ENCODE data around the gene SPPL2C.

Gene SPPL2C

GRCh38 chr17:45867702-45868101 is 23.0 kb downstream of the SPPL2C start:
- Mint-ChIP-seq H3K27ac (no peak overlapping the region), H3K27me3 (peaks cover 38% of the 10 kb centered on the region), H3K4me1 (peaks cover 20% of the 10 kb centered on the region), H3K4me3 (no peak overlapping the region), H3K36me3 (no peaks in the 10 kb centered on the region), H3K9me3 (no peaks in the 10 kb centered on the region)
- no peak for DNase-seq
- CTCF ChIA-PET = no interaction called here

- DNase-seq = no peak
- Mint-ChIP-seq H3K36me3 (no peaks in the 10 kb centered on the region), H3K27ac (no peak overlapping the region), H3K4me1 (peaks cover 21% of the 10 kb centered on the region), H3K27me3 (peaks cover 34% of the 10 kb centered on the region), H3K9me3 (no peaks in the 10 kb centered on the region), H3K4me3 (no peak overlapping the region)
- CTCF ChIA-PET = no interaction called here
These were observed 23.6 kb downstream of the SPPL2C start for GRCh38 chr17:45868276-45868675.

- Mint-ChIP-seq H3K27ac (no peak overlapping the region), H3K27me3 (peaks cover 23% of the 10 kb centered on the region)
- CTCF ChIA-PET = interaction anchor here (1.6 kb wide), 1 partner anchor 24 kb away, joined by 5 read pairs; no protein-coding TSS in a partner anchor
These were observed 25.1 kb downstream of the SPPL2C start for GRCh38 chr17:45869676-45870341.

GRCh38 chr17:45870342-45870974 is 25.8 kb downstream of the SPPL2C start:
- Mint-ChIP-seq H3K27ac (no peak overlapping the region), H3K4me3 (no peak overlapping the region), H3K27me3 (peaks cover 17% of the 10 kb centered on the region), H3K9me3 (no peaks in the 10 kb centered on the region), H3K4me1 (peaks cover 13% of the 10 kb centered on the region), H3K36me3 (no peaks in the 10 kb centered on the region)
- CTCF ChIA-PET = interaction anchor here (1.6 kb wide), 1 partner anchor 23 kb away, joined by 5 read pairs; no protein-coding TSS in a partner anchor
- no peak for DNase-seq

More at GRCh38 chr17:45869676-45870341, 25.1 kb downstream of the SPPL2C start:
- Mint-ChIP-seq H3K4me1 (peaks cover 15% of the 10 kb centered on the region), H3K36me3 (no peaks in the 10 kb centered on the region), H3K9me3 (no peaks in the 10 kb centered on the region), H3K4me3 (no peak overlapping the region)
- no peak for DNase-seq

GRCh38 chr17:45871718-45872117 is 27.0 kb downstream of the SPPL2C start:
- CTCF ChIA-PET = interaction anchor here (1.2 kb wide), 1 partner anchor 23 kb away, joined by 3 read pairs; the partner anchor contains the start of gene MAPT
- no peak for DNase-seq
- Mint-ChIP-seq H3K4me1 (peaks cover 13% of the 10 kb centered on the region), H3K4me3 (no peak overlapping the region), H3K27ac (no peak overlapping the region), H3K36me3 (no peaks in the 10 kb centered on the region), H3K27me3 (peaks cover 12% of the 10 kb centered on the region), H3K9me3 (no peaks in the 10 kb centered on the region)

GRCh38 chr17:45873728-45874127 is 29.0 kb downstream of the SPPL2C start:
- no peaks in the 10 kb centered on the region for H3K36me3 Mint-ChIP-seq
- no peak overlapping the region for H3K27ac Mint-ChIP-seq
- H3K4me1 Mint-ChIP-seq = peaks cover 6% of the 10 kb centered on the region
- CTCF ChIA-PET = interaction anchor here (1.2 kb wide), 1 partner anchor 22 kb away, joined by 6 read pairs; no protein-coding TSS in a partner anchor
- no peak overlapping the region for H3K4me3 Mint-ChIP-seq
- peaks cover 12% of the 10 kb centered on the region for H3K27me3 Mint-ChIP-seq
- DNase-seq = peak; percentile 33
- peaks cover 3% of the 10 kb centered on the region for H3K9me3 Mint-ChIP-seq

- Mint-ChIP-seq H3K27me3 (peaks cover 12% of the 10 kb centered on the region), H3K27ac (no peak overlapping the region), H3K4me3 (no peak overlapping the region), H3K36me3 (no peaks in the 10 kb centered on the region), H3K9me3 (peaks cover 3% of the 10 kb centered on the region), H3K4me1 (peaks cover 6% of the 10 kb centered on the region)
- no peak for DNase-seq
- CTCF ChIA-PET = interaction anchor here (1.2 kb wide), 1 partner anchor 22 kb away, joined by 6 read pairs; no protein-coding TSS in a partner anchor
These were observed 29.5 kb downstream of the SPPL2C start for GRCh38 chr17:45874151-45874550.

GRCh38 chr17:45876539-45876938 is 31.9 kb downstream of the SPPL2C start:
- Mint-ChIP-seq H3K4me1 (peaks cover 6% of the 10 kb centered on the region), H3K9me3 (peaks cover 3% of the 10 kb centered on the region), H3K27me3 (peaks cover 14% of the 10 kb centered on the region), H3K4me3 (no peak overlapping the region), H3K27ac (no peak overlapping the region), H3K36me3 (no peaks in the 10 kb centered on the region)
- DNase-seq = no peak
- CTCF ChIA-PET = no interaction called here

GRCh38 chr17:45877467-45877866 is 32.8 kb downstream of the SPPL2C start:
- Mint-ChIP-seq H3K27ac (no peak overlapping the region), H3K27me3 (peaks cover 8% of the 10 kb centered on the region), H3K36me3 (no peaks in the 10 kb centered on the region), H3K4me1 (peaks cover 9% of the 10 kb centered on the region), H3K4me3 (no peak overlapping the region), H3K9me3 (peaks cover 3% of the 10 kb centered on the region)
- CTCF ChIA-PET = no interaction called here
- no peak for DNase-seq

- Mint-ChIP-seq H3K36me3 (no peaks in the 10 kb centered on the region), H3K9me3 (peaks cover 5% of the 10 kb centered on the region), H3K27ac (no peak overlapping the region), H3K27me3 (peaks cover 9% of the 10 kb centered on the region), H3K4me1 (peaks cover 10% of the 10 kb centered on the region), H3K4me3 (no peak overlapping the region)
- DNase-seq = no peak
- CTCF ChIA-PET = interaction anchor here (0.8 kb wide), 1 partner anchor 10 kb away, joined by 3 read pairs; no protein-coding TSS in a partner anchor
These were observed 38.4 kb downstream of the SPPL2C start for GRCh38 chr17:45883063-45883462.

- H3K27me3 Mint-ChIP-seq = peaks cover 15% of the 10 kb centered on the region
- CTCF ChIA-PET = no interaction called here
These were observed 42.2 kb downstream of the SPPL2C start for GRCh38 chr17:45886852-45887251.

GRCh38 chr17:45888392-45888791 is 43.7 kb downstream of the SPPL2C start:
- no peaks in the 10 kb centered on the region for H3K36me3 Mint-ChIP-seq
- no peak for DNase-seq
- H3K4me3 Mint-ChIP-seq = no peak overlapping the region
- H3K9me3 Mint-ChIP-seq = peaks cover 5% of the 10 kb centered on the region
- H3K27me3 Mint-ChIP-seq = peaks cover 30% of the 10 kb centered on the region
- CTCF ChIA-PET = no interaction called here
- H3K27ac Mint-ChIP-seq = no peak overlapping the region
- H3K4me1 Mint-ChIP-seq = no peaks in the 10 kb centered on the region

More at GRCh38 chr17:45886852-45887251, 42.2 kb downstream of the SPPL2C start:
- Mint-ChIP-seq H3K27ac (no peak overlapping the region), H3K36me3 (no peaks in the 10 kb centered on the region), H3K4me3 (no peak overlapping the region), H3K4me1 (peaks cover 10% of the 10 kb centered on the region), H3K9me3 (peaks cover 5% of the 10 kb centered on the region)
- no peak for DNase-seq

GRCh38 chr17:45889579-45889978 is 44.9 kb downstream of the SPPL2C start:
- H3K4me1 Mint-ChIP-seq = peaks cover 2% of the 10 kb centered on the region
- DNase-seq = no peak
- CTCF ChIA-PET = no interaction called here
- H3K4me3 Mint-ChIP-seq = no peak overlapping the region
- no peak overlapping the region for H3K27ac Mint-ChIP-seq
- H3K9me3 Mint-ChIP-seq = peaks cover 1% of the 10 kb centered on the region
- peaks cover 42% of the 10 kb centered on the region for H3K27me3 Mint-ChIP-seq
- H3K36me3 Mint-ChIP-seq = no peaks in the 10 kb centered on the region

GRCh38 chr17:45893725-45894021 is 49.0 kb downstream of the SPPL2C start:
- H3K27me3 Mint-ChIP-seq = peaks cover 78% of the 10 kb centered on the region
- H3K4me1 Mint-ChIP-seq = peaks cover 13% of the 10 kb centered on the region
- H3K9me3 Mint-ChIP-seq = no peaks in the 10 kb centered on the region
- H3K4me3 Mint-ChIP-seq = peak overlapping the region; percentile 68
- DNase-seq = no peak
- CTCF ChIA-PET = interaction anchor here (0.8 to 1.4 kb wide), 5 partner anchors 11 to 56 kb away, joined by 3 to 5 read pairs (median 4); no protein-coding TSS in a partner anchor
- no peaks in the 10 kb centered on the region for H3K36me3 Mint-ChIP-seq
- no peak overlapping the region for H3K27ac Mint-ChIP-seq

Data from activated naive CD4-positive, alpha-beta T cell treated with anti-CD3 and anti-CD28 coated beads, Interleukin-2, amount 10 ng/mL, durations not matched to agents 7 days and 5 days (primary cell).